GM20000 (cell line): ENCODE results near the gene RBM45.

Experiments
- DNase-seq: peaks from one replicate; pipeline ENCODE4 v3.0.0; 2012; ENCODE audit warnings: low spot score
- CTCF ChIP-seq: IDR thresholded peaks from 2 replicates; pipeline ENCODE4 v1.5.1; 2012; ENCODE audit warnings: mild to moderate bottlenecking, control low read depth; ENCODE audit errors: extremely low read depth, missing control alignments

The RBM45 gene

GRCh38 chr2:178123163-178123562, 10.9 kb downstream of the RBM45 start:
- TF ChIP-seq CTCF: no peak

GRCh38 chr2:178125125-178125524, 12.9 kb downstream of the RBM45 start:
- no peak for DNase-seq
- TF ChIP-seq CTCF: no peak

More at GRCh38 chr2:178123163-178123562, 10.9 kb downstream of the RBM45 start:
- no peak for DNase-seq

GRCh38 chr2:178125862-178126261, 13.6 kb downstream of the RBM45 start:
- no peak for TF ChIP-seq CTCF
- DNase-seq: no peak

GRCh38 chr2:178128836-178129630, 16.8 kb downstream of the RBM45 start:
- no peak for TF ChIP-seq CTCF
- DNase-seq: no peak

GRCh38 chr2:178136321-178137025, 24.2 kb downstream of the RBM45 start:
- no peak for DNase-seq

GRCh38 chr2:178142274-178143065, 30.2 kb downstream of the RBM45 start:
- DNase-seq: no peak
- TF ChIP-seq CTCF: no peak

More at GRCh38 chr2:178136321-178137025, 24.2 kb downstream of the RBM45 start:
- no peak for TF ChIP-seq CTCF
